GM12878 (cell line): ENCODE results near the gene MED22. TPM values are rescaled to one million over a fixed set of nuclear protein-coding genes. Genes with fewer than 3 reads are reported as not detected.

Experiments
- BHLHE40 ChIP-seq, 2 experiments: fragments of 450-650 bp in 1 of 2; IDR thresholded peaks; 2 replicates each; pipeline ENCODE4 v1.6.1; 2011 to 2017; ENCODE audit warnings: low read depth in 2 of 2, borderline replicate concordance in 1 of 2, improper control_type of control experiment in 1 of 2, low read length in 1 of 2, mild to moderate bottlenecking in 1 of 2
- CBX5 ChIP-seq: sonication (generic); IDR thresholded peaks from 2 replicates; pipeline ENCODE4 v1.6.1; 2016; ENCODE audit warnings: low read depth, moderate library complexity, mild to moderate bottlenecking, inconsistent platforms
- FOXM1 ChIP-seq: IDR thresholded peaks from 2 replicates; pipeline ENCODE4 v1.6.1; 2012; ENCODE audit warnings: low read depth, mild to moderate bottlenecking, inconsistent platforms, low read length, moderate library complexity
- MYB ChIP-seq: fragments of 150-350 bp; IDR thresholded peaks from 2 replicates; pipeline ENCODE4 v1.6.1; 2014; ENCODE audit warnings: mild to moderate bottlenecking, low read depth, low read length, borderline replicate concordance
- NBN ChIP-seq: fragments of 450-650 bp; IDR thresholded peaks from 2 replicates; pipeline ENCODE4 v1.6.1; 2016
- NFIC ChIP-seq: IDR thresholded peaks from 2 replicates; pipeline ENCODE4 v1.6.1; 2012; ENCODE audit warnings: low read depth, mild to moderate bottlenecking, inconsistent platforms, low read length, moderate library complexity
- PML ChIP-seq: IDR thresholded peaks from 2 replicates; pipeline ENCODE4 v1.6.1; 2012; ENCODE audit warnings: low read length, inconsistent platforms
- POLR2A ChIP-seq: IDR thresholded peaks from 2 replicates; pipeline ENCODE4 v1.6.1; 2011; ENCODE audit warnings: low read depth, mild to moderate bottlenecking, low read length
- RUNX3 ChIP-seq: IDR thresholded peaks from 2 replicates; pipeline ENCODE4 v1.6.1; 2012; ENCODE audit warnings: low read length, inconsistent platforms
- SMAD5 ChIP-seq: IDR thresholded peaks from 2 replicates; pipeline ENCODE4 v1.6.1; 2016; ENCODE audit warnings: antibody characterized with exemption, low read depth
- SMC3 ChIP-seq: IDR thresholded peaks from 2 replicates; pipeline ENCODE4 v1.6.1; 2011; ENCODE audit warnings: low read length, improper control_type of control experiment, borderline replicate concordance
- SRF ChIP-seq, 2 experiments: IDR thresholded peaks; 2 replicates each; pipeline ENCODE4 v1.6.1; 2011; ENCODE audit warnings: low read depth in 2 of 2, low read length in 2 of 2, mild to moderate bottlenecking in 1 of 2, moderate library complexity in 1 of 2
- STAT1 ChIP-seq: fragments of 450-650 bp; conservative IDR thresholded peaks from 2 replicates; pipeline ENCODE4 v1.6.1; 2014; ENCODE audit warnings: antibody characterized with exemption, mild to moderate bottlenecking
- ZNF274 ChIP-seq: IDR thresholded peaks from one replicate; pipeline ENCODE4 v1.8.0; 2011; ENCODE audit not compliant: insufficient read length, insufficient read depth
- polyA plus RNA-seq, 11 experiments: library from polyadenylated mRNA; depleted of rRNA in 4 of 11; unstranded in 6 of 11; stranded (reverse) in 5 of 11; fragments of >200 nt; fragmentation: Nextera tagmentation in 4 of 11; fragmentation: Illumina TruSeq in 1 of 11; extraction: Ambion mirVana in 4 of 11; extraction: Trizol in 1 of 11; gene quantifications; 1 replicate in 1 of 11; 2 replicates in 10 of 11; pipeline versions ENCODE4 v1.2.1 to v1.2.3, GENCODE V29; 2011 to 2016; ENCODE audit warnings: inconsistent platforms in 2 of 11, missing spikeins in 2 of 11, low read depth in 1 of 11
- total RNA-seq, 4 experiments: library from RNA; depleted of rRNA in 3 of 4; stranded (reverse); fragments of >200 nt in 3 of 4; fragmentation: Illumina TruSeq in 1 of 4; extraction: Trizol in 1 of 4; gene quantifications; 2 replicates each; pipeline versions ENCODE4 v1.2.1 to v1.2.3, GENCODE V29; 2013 to 2021
- TF ChIP-seq, protein P1 (sequence below): IDR thresholded peaks from 2 replicates; pipeline ENCODE4 v1.6.1; 2012; ENCODE audit warnings: low read depth, low read length, improper control_type of control experiment
- TF ChIP-seq, protein P2 (sequence below): IDR thresholded peaks from 2 replicates; pipeline ENCODE4 v1.6.1; 2012; ENCODE audit warnings: mild to moderate bottlenecking, low read depth, low read length
- TF ChIP-seq, protein P3 (sequence below): fragments of 450-650 bp; IDR thresholded peaks from 2 replicates; pipeline ENCODE4 v1.6.1; 2017; ENCODE audit warnings: mild to moderate bottlenecking, moderate library complexity
- TF ChIP-seq, protein P4 (sequence below): fragments of 450-650 bp; IDR thresholded peaks from 2 replicates; pipeline ENCODE4 v1.6.1; 2017; ENCODE audit warnings: antibody characterized with exemption, mild to moderate bottlenecking, moderate library complexity
- TF ChIP-seq, protein P5 (sequence below): IDR thresholded peaks from 2 replicates; pipeline ENCODE4 v1.6.1; 2011; ENCODE audit warnings: low read depth, mild to moderate bottlenecking, low read length, moderate library complexity, borderline replicate concordance; ENCODE audit errors: extremely low read depth

The MED22 gene
- total and polyA plus RNA-seq, 10 of the 15 experiments (the other 5 are each of a cell fraction or from before 2014, with no cell fraction given) = 1.4 to 42.1 (median 24.6) TPM

DNA sequence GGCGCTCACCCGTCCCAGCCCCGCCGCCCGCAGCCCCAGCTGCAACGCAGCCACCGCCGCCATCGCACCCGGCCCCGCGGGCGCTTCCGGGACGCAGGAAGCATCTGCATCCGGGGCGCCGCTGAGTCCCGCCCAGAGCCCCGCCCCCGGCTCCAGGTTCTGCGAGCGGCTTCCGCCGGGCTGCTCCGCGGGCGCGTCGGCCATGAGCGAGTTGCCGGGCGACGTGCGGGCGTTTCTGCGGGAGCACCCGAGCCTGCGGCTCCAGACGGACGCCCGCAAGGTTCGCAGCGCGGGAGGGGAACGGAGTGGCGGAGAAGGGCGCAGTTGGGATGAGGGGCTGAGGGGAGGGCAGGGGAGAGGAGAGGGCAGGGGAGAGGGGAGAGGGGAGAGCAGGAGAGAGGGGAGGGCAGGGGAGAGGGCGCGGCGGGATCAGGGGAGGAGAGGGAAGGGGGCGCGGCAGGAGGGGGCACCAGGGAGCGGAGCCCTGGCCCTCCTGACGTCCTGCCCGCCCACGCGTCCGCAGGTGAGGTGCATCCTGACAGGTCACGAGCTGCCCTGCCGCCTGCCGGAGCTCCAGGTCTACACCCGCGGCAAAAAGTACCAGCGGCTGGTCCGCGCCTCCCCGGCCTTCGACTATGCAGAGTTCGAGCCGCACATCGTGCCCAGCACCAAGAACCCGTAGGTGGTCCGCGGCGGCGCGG lies 8.6 kb upstream of the MED22 start, which contains the start of the genes SURF1 and SURF2 (continued):
- TF ChIP-seq, protein P1, sequence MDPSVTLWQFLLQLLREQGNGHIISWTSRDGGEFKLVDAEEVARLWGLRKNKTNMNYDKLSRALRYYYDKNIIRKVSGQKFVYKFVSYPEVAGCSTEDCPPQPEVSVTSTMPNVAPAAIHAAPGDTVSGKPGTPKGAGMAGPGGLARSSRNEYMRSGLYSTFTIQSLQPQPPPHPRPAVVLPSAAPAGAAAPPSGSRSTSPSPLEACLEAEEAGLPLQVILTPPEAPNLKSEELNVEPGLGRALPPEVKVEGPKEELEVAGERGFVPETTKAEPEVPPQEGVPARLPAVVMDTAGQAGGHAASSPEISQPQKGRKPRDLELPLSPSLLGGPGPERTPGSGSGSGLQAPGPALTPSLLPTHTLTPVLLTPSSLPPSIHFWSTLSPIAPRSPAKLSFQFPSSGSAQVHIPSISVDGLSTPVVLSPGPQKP = no peak
- TF ChIP-seq NFIC (no peak), STAT1 (no peak), SMC3 (no peak), ZNF274 (no peak), MYB (no peak), BHLHE40 (IDR thresholded peaks at IDR 0.05; ENCODE audit: borderline replicate concordance in 1 of 2, low read depth in 2 of 2, low read length in 1 of 2) (peak; percentile 58 to 84; a peak in 2 of 4 replicates), SRF (IDR thresholded peaks at IDR 0.05; ENCODE audit: low read depth in 2 of 2, low read length in 2 of 2) (no peak), FOXM1 (no peak), RUNX3 (peak; percentile 13; the same call in 1 of the 2 replicates), SMAD5 (no peak), POLR2A (peak; percentile 87), NBN (no peak), CBX5 (no peak), PML (no peak)
- TF ChIP-seq, protein P2, sequence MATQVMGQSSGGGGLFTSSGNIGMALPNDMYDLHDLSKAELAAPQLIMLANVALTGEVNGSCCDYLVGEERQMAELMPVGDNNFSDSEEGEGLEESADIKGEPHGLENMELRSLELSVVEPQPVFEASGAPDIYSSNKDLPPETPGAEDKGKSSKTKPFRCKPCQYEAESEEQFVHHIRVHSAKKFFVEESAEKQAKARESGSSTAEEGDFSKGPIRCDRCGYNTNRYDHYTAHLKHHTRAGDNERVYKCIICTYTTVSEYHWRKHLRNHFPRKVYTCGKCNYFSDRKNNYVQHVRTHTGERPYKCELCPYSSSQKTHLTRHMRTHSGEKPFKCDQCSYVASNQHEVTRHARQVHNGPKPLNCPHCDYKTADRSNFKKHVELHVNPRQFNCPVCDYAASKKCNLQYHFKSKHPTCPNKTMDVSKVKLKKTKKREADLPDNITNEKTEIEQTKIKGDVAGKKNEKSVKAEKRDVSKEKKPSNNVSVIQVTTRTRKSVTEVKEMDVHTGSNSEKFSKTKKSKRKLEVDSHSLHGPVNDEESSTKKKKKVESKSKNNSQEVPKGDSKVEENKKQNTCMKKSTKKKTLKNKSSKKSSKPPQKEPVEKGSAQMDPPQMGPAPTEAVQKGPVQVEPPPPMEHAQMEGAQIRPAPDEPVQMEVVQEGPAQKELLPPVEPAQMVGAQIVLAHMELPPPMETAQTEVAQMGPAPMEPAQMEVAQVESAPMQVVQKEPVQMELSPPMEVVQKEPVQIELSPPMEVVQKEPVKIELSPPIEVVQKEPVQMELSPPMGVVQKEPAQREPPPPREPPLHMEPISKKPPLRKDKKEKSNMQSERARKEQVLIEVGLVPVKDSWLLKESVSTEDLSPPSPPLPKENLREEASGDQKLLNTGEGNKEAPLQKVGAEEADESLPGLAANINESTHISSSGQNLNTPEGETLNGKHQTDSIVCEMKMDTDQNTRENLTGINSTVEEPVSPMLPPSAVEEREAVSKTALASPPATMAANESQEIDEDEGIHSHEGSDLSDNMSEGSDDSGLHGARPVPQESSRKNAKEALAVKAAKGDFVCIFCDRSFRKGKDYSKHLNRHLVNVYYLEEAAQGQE = no peak
- TF ChIP-seq, protein P3, sequence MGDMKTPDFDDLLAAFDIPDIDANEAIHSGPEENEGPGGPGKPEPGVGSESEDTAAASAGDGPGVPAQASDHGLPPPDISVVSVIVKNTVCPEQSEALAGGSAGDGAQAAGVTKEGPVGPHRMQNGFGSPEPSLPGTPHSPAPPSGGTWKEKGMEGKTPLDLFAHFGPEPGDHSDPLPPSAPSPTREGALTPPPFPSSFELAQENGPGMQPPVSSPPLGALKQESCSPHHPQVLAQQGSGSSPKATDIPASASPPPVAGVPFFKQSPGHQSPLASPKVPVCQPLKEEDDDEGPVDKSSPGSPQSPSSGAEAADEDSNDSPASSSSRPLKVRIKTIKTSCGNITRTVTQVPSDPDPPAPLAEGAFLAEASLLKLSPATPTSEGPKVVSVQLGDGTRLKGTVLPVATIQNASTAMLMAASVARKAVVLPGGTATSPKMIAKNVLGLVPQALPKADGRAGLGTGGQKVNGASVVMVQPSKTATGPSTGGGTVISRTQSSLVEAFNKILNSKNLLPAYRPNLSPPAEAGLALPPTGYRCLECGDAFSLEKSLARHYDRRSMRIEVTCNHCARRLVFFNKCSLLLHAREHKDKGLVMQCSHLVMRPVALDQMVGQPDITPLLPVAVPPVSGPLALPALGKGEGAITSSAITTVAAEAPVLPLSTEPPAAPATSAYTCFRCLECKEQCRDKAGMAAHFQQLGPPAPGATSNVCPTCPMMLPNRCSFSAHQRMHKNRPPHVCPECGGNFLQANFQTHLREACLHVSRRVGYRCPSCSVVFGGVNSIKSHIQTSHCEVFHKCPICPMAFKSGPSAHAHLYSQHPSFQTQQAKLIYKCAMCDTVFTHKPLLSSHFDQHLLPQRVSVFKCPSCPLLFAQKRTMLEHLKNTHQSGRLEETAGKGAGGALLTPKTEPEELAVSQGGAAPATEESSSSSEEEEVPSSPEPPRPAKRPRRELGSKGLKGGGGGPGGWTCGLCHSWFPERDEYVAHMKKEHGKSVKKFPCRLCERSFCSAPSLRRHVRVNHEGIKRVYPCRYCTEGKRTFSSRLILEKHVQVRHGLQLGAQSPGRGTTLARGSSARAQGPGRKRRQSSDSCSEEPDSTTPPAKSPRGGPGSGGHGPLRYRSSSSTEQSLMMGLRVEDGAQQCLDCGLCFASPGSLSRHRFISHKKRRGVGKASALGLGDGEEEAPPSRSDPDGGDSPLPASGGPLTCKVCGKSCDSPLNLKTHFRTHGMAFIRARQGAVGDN = no peak
- TF ChIP-seq, protein P4, sequence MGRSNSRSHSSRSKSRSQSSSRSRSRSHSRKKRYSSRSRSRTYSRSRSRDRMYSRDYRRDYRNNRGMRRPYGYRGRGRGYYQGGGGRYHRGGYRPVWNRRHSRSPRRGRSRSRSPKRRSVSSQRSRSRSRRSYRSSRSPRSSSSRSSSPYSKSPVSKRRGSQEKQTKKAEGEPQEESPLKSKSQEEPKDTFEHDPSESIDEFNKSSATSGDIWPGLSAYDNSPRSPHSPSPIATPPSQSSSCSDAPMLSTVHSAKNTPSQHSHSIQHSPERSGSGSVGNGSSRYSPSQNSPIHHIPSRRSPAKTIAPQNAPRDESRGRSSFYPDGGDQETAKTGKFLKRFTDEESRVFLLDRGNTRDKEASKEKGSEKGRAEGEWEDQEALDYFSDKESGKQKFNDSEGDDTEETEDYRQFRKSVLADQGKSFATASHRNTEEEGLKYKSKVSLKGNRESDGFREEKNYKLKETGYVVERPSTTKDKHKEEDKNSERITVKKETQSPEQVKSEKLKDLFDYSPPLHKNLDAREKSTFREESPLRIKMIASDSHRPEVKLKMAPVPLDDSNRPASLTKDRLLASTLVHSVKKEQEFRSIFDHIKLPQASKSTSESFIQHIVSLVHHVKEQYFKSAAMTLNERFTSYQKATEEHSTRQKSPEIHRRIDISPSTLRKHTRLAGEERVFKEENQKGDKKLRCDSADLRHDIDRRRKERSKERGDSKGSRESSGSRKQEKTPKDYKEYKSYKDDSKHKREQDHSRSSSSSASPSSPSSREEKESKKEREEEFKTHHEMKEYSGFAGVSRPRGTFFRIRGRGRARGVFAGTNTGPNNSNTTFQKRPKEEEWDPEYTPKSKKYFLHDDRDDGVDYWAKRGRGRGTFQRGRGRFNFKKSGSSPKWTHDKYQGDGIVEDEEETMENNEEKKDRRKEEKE = no peak
- TF ChIP-seq, protein P5, sequence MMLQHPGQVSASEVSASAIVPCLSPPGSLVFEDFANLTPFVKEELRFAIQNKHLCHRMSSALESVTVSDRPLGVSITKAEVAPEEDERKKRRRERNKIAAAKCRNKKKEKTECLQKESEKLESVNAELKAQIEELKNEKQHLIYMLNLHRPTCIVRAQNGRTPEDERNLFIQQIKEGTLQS = no peak
